ENCODE data around the gene SIRT4. TPM values are rescaled to one million over a fixed set of nuclear protein-coding genes. Genes with fewer than 3 reads are reported as not detected.

SIRT4 gene
- total RNA-seq, 2 donors from 2014 or later = 2.3 to 2.7 TPM

DNA sequence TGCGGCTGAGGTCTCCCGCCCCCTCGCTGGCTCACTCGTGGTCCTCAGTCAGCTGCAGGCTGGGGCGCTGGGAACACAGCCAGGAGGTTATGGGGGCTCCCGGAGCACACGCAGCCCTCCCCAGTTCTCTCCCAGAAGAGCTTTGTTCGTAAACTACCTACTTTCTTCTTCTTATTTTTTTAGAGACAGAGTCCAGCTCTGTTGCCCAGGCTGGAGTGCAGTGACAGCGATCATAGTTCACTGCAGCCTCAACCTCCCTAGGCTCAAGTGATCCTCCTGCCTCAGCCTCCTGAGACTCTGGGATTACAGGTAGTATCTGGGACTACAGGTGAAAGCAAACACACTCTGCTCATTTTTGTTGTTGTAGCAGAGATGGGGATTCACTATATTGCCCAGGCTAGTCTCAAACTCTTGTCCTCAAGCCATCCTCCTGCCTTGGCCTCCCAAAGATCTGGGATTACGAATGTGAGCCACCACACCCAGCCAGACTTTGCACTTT, 41.0 kb downstream of the SIRT4 start:
- no peak overlapping the region for H3K9ac ChIP-seq (ENCODE audit: extremely low read depth, low read length, poor library complexity, severe bottlenecking)
- Mint-ChIP-seq H3K9me3 (peaks cover 8% of the 10 kb centered on the region), H3K36me3 (ENCODE audit: low read depth) (peaks cover 41% of the 10 kb centered on the region), H3K4me3 (no peak overlapping the region), H3K4me1 (no peaks in the 10 kb centered on the region), H3K27me3 (ENCODE audit: insufficient read depth) (peaks cover 3% of the 10 kb centered on the region), H3K27ac (no peak overlapping the region)
- H3K4me1 ChIP-seq (ENCODE audit: control insufficient read depth, insufficient read depth, low read length) = no peaks in the 10 kb centered on the region
- DNase-seq = no peak
- peak overlapping the region; percentile 58 for H3K27ac ChIP-seq (ENCODE audit: low read depth, low read length)
- H3K27me3 ChIP-seq (ENCODE audit: control insufficient read depth, insufficient read depth, low read length, poor library complexity, severe bottlenecking) = no peaks in the 10 kb centered on the region
- TF ChIP-seq, protein P1, sequence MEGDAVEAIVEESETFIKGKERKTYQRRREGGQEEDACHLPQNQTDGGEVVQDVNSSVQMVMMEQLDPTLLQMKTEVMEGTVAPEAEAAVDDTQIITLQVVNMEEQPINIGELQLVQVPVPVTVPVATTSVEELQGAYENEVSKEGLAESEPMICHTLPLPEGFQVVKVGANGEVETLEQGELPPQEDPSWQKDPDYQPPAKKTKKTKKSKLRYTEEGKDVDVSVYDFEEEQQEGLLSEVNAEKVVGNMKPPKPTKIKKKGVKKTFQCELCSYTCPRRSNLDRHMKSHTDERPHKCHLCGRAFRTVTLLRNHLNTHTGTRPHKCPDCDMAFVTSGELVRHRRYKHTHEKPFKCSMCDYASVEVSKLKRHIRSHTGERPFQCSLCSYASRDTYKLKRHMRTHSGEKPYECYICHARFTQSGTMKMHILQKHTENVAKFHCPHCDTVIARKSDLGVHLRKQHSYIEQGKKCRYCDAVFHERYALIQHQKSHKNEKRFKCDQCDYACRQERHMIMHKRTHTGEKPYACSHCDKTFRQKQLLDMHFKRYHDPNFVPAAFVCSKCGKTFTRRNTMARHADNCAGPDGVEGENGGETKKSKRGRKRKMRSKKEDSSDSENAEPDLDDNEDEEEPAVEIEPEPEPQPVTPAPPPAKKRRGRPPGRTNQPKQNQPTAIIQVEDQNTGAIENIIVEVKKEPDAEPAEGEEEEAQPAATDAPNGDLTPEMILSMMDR (conservative IDR thresholded peaks at IDR 0.05) = no peak
- H3K36me3 ChIP-seq (ENCODE audit: control insufficient read depth, insufficient read depth, low read length) = peaks cover 39% of the 10 kb centered on the region
- WGBS, 2 experiments (ENCODE audit: insufficient coverage in 1 of 2, insufficient read length in 1 of 2) = 92 to 97% methylated on average over 6 to 10 of the region's 10 CpGs
- H3K4me3 ChIP-seq (ENCODE audit: low read length) = no peak overlapping the region
- H3K9me3 ChIP-seq (ENCODE audit: control insufficient read depth, low read length) = no peaks in the 10 kb centered on the region

DNA sequence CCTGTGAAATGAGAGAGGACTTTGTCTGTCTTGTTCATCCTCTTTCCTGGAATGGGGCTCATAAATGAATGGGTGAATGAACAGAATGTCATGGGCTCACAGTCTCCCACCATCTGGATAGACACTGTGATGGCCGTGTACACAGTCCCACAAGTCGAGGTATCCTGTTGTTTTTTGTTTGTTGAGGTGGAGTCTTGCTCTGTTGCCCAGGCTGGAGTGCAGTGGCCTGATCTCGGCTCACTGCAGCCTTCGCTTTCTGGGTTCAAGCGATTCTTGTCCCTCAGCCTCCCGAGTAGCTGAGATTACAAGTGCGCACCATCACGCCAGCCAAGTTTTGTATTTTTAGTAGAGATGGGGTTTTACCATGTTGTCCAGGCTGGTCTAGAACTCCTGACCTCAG, 41.6 kb downstream of the SIRT4 start:
- no peaks in the 10 kb centered on the region for H3K27me3 ChIP-seq (ENCODE audit: control insufficient read depth, insufficient read depth, low read length, poor library complexity, severe bottlenecking)
- Mint-ChIP-seq H3K36me3 (ENCODE audit: low read depth) (peaks cover 43% of the 10 kb centered on the region), H3K4me3 (no peak overlapping the region), H3K27me3 (ENCODE audit: insufficient read depth) (peaks cover 1% of the 10 kb centered on the region), H3K9me3 (peaks cover 4% of the 10 kb centered on the region), H3K27ac (no peak overlapping the region), H3K4me1 (no peaks in the 10 kb centered on the region)
- peaks cover 41% of the 10 kb centered on the region for H3K36me3 ChIP-seq (ENCODE audit: control insufficient read depth, insufficient read depth, low read length)
- H3K9ac ChIP-seq (ENCODE audit: extremely low read depth, low read length, poor library complexity, severe bottlenecking) = no peak overlapping the region
- H3K27ac ChIP-seq (ENCODE audit: low read depth, low read length) = no peak overlapping the region
- no peak for DNase-seq
- no peaks in the 10 kb centered on the region for H3K9me3 ChIP-seq (ENCODE audit: control insufficient read depth, low read length)
- TF ChIP-seq, protein P1 (conservative IDR thresholded peaks at IDR 0.05) = no peak
- H3K4me1 ChIP-seq (ENCODE audit: control insufficient read depth, insufficient read depth, low read length) = no peaks in the 10 kb centered on the region
- H3K4me3 ChIP-seq (ENCODE audit: low read length) = no peak overlapping the region
- WGBS, 2 experiments (ENCODE audit: insufficient coverage in 1 of 2, insufficient read length in 1 of 2) = 92 to 98% methylated on average over 6 to 8 of the region's 8 CpGs

DNA sequence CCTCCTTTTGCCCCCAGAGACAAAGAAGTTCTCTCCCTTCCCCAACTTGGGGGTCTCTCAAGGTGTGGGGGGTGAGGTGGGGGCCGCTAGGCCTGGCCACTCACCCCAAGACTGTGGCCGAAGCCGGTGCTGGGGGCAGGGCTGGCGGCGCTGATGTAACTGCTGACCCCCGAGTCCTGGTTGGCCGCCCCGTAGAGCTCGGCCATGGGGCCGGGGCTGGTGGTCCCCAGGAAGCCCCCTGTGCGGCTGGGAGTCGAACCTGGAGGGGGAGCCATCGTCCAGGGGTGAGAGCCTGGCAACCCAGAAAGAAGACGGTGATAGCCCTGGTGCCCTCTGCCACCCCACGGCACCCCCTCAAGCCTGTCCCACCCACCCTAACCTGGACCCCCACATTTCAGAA, 43.9 kb downstream of the SIRT4 start:
- H3K27ac Mint-ChIP-seq = no peak overlapping the region
- H3K36me3 Mint-ChIP-seq (ENCODE audit: low read depth) = peaks cover 58% of the 10 kb centered on the region
- H3K9me3 Mint-ChIP-seq = no peaks in the 10 kb centered on the region
- H3K9ac ChIP-seq (ENCODE audit: extremely low read depth, low read length, poor library complexity, severe bottlenecking) = no peak overlapping the region
- WGBS, 2 experiments (ENCODE audit: insufficient coverage in 1 of 2, insufficient read length in 1 of 2) = 96 to 98% methylated on average over 8 to 15 of the region's 15 CpGs
- no peaks in the 10 kb centered on the region for H3K4me1 ChIP-seq (ENCODE audit: control insufficient read depth, insufficient read depth, low read length)
- peaks cover 62% of the 10 kb centered on the region for H3K36me3 ChIP-seq (ENCODE audit: control insufficient read depth, insufficient read depth, low read length)
- H3K4me3 ChIP-seq (ENCODE audit: low read length) = no peak overlapping the region
- no peaks in the 10 kb centered on the region for H3K27me3 ChIP-seq (ENCODE audit: control insufficient read depth, insufficient read depth, low read length, poor library complexity, severe bottlenecking)
- H3K4me3 Mint-ChIP-seq = no peak overlapping the region
- no peaks in the 10 kb centered on the region for H3K27me3 Mint-ChIP-seq (ENCODE audit: insufficient read depth)
- no peaks in the 10 kb centered on the region for H3K4me1 Mint-ChIP-seq
- H3K9me3 ChIP-seq (ENCODE audit: control insufficient read depth, low read length) = no peaks in the 10 kb centered on the region
- TF ChIP-seq, protein P1 (conservative IDR thresholded peaks at IDR 0.05) = no peak
- no peak overlapping the region for H3K27ac ChIP-seq (ENCODE audit: low read depth, low read length)
- DNase-seq = no peak

All from endodermal cell (in vitro differentiated cells).